GM12801 (cell line): ENCODE results near the gene KRT6A.

Experiments
- CTCF ChIP-seq: IDR thresholded peaks from one replicate; pipeline ENCODE4 v1.5.1; 2011; ENCODE audit warnings: control low read depth; ENCODE audit not compliant: insufficient read length; ENCODE audit errors: extremely low read depth

Gene KRT6A

DNA sequence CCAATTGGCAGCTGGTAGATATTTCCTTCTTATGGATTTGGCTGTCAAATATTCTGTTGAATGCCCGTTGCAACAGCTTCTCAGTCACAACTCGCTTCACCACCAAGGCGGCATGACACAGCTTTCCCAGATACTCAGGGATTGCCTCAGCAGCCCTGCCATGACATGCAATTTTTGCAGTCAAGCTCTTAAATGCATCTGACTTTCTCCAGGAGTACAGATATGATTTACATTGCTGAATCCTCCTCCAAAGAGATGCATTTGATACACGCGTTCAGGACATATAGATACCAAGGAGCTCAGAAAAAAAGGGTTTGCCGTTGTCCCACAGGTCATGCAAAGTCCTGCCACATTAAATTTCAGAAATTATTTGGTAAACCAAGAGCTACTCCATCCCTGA lies 20.7 kb upstream of the KRT6A start:
- TF ChIP-seq CTCF: no peak

GRCh38 chr12:52508211-52508610 lies 15.2 kb upstream of the KRT6A start:
- TF ChIP-seq CTCF: no peak

GRCh38 chr12:52506858-52507715 lies 14.0 kb upstream of the KRT6A start:
- TF ChIP-seq CTCF: no peak

- no peak for TF ChIP-seq CTCF
These were observed 9.8 kb upstream of the KRT6A start for GRCh38 chr12:52502877-52503276.

DNA sequence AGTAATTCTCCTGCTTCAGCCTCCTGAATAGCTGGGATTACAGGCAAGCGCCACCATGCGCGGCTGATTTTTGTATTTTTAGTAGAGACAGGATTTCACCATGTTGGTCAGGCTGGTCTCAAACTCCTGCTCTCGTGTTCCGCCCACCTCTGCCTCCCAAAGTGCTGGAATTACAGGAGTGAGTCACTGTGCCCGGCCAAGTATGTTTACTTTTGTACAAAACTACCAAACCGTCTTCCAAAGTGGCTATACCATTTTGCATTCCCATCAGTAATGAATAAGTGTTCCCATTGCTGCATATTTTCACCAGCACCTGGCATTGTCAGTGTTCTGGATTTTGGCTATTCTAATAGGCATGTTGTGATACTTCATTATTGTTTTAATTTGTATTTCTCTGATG lies 8.4 kb upstream of the KRT6A start:
- no peak for TF ChIP-seq CTCF

GRCh38 chr12:52499806-52500560 lies 6.9 kb upstream of the KRT6A start:
- no peak for TF ChIP-seq CTCF

- TF ChIP-seq CTCF: no peak
These were observed 5.9 kb upstream of the KRT6A start for GRCh38 chr12:52498946-52499345.
